Activated T-cell treated with anti-CD3 and anti-CD28 coated beads, Interleukin-2, amount 50 U/mL, for 24 hours (primary cell): Measurements from ENCODE around the gene IRAK4.

Experiments
- DNase-seq: peaks from one replicate; pipeline ENCODE4 v3.0.0-alpha.2; 2020
- H3K27ac Mint-ChIP-seq: 2 replicates; pipeline ENCODE4 v1.8.0; 2020; ENCODE audit warnings: mild to moderate bottlenecking, mixed read lengths
- H3K27me3 Mint-ChIP-seq: 2 replicates; pipeline ENCODE4 v1.8.0; 2020; ENCODE audit warnings: mixed read lengths
- H3K36me3 Mint-ChIP-seq: 2 replicates; pipeline ENCODE4 v1.8.0; 2020; ENCODE audit warnings: low read depth, mixed read lengths
- H3K4me1 Mint-ChIP-seq: 2 replicates; pipeline ENCODE4 v1.8.0; 2020; ENCODE audit warnings: low read depth, mixed read lengths
- H3K4me3 Mint-ChIP-seq: 2 replicates; pipeline ENCODE4 v1.8.0; 2020; ENCODE audit warnings: mild to moderate bottlenecking, moderate library complexity, mixed read lengths
- H3K9me3 Mint-ChIP-seq: 2 replicates; pipeline ENCODE4 v1.8.0; 2020; ENCODE audit warnings: mixed read lengths

IRAK4 gene

GRCh38 chr12:43835656-43836474 lies 77.1 kb downstream of the IRAK4 start, which contains the start of gene TMEM117:
TMEM117 (plus strand) TSS chr12:43836081.
- peaks cover 55% of the 10 kb centered on the region for H3K4me1 Mint-ChIP-seq
- H3K36me3 Mint-ChIP-seq: no peaks in the 10 kb centered on the region
- no peaks in the 10 kb centered on the region for H3K9me3 Mint-ChIP-seq
- peak; percentile 80 for DNase-seq
- H3K27ac Mint-ChIP-seq: peak within 1 kb of the TSS; percentile 84
- peak within 1 kb of the TSS; percentile 75 for H3K4me3 Mint-ChIP-seq
- no peaks in the 10 kb centered on the region for H3K27me3 Mint-ChIP-seq

GRCh38 chr12:43836475-43836989 lies 77.8 kb downstream of the IRAK4 start:
- Mint-ChIP-seq H3K27me3 (no peaks in the 10 kb centered on the region), H3K9me3 (no peaks in the 10 kb centered on the region), H3K36me3 (no peaks in the 10 kb centered on the region), H3K4me1 (peaks cover 51% of the 10 kb centered on the region), H3K27ac (peak overlapping the region; percentile 61), H3K4me3 (peak overlapping the region; percentile 75)
- DNase-seq: no peak
